Dedifferentiated amniotic fluid mesenchymal stem cell (primary cell): ENCODE measurements around the gene TNFRSF12A.

Source experiments
- DNase-seq: peaks from one replicate; pipeline ENCODE4 v3.0.0-alpha.2; 2016; ENCODE audit errors: extremely low spot score

TNFRSF12A gene

GRCh38 chr16:3026609-3027488, 6.7 kb downstream of the TNFRSF12A start:
- DNase-seq: no peak

DNA sequence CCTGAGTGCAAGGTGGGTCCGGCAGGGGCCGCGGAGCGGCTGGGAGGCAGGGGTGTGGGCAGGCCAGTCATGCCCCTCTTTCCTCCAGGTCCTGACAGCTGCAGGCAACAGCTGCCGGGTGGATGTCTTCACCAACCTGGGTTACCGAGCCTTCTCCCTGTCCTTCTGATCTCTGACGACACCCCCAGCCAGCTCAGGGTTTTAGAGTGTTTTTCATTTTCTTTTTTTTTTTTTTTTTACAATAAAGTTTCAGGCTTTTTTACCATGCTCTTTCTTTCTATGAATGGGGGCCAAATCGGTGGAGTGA, 7.3 kb downstream of the TNFRSF12A start:
- no peak for DNase-seq

- no peak for DNase-seq
Measured at GRCh38 chr16:3027983-3028715, 8.0 kb downstream of the TNFRSF12A start.

DNA sequence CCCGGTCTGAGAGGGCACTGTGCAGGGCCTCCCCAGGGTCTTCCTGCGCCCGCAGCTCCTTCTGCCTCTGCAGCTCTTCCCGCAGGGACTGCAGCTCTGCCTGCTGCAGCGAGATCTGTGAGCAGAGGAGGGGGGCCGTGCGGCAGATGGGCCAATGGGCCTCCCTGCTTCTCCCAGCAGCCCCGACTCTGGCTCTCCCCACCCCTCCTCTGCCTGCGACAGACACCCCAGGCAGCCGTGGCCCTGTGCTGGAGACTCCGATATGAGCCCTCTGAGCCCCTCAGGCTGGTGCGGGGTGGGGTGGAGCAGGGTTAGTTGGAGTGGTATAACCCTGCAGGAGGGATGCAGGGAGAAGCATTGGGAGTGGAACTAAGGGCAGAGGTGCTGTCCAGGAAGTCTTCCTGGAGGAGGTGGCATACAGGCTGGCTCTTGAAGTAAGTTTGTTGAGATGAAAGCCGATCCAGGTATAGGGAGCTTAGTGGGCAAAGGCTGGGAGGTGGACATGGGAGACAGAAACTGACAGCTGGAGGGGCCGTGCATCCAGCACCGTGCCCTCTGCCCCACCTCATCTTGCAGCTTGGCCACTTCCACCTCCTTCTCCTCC, 8.7 kb downstream of the TNFRSF12A start:
- DNase-seq: no peak

- DNase-seq: no peak
Measured at GRCh38 chr16:3029491-3030221, 9.5 kb downstream of the TNFRSF12A start.

DNA sequence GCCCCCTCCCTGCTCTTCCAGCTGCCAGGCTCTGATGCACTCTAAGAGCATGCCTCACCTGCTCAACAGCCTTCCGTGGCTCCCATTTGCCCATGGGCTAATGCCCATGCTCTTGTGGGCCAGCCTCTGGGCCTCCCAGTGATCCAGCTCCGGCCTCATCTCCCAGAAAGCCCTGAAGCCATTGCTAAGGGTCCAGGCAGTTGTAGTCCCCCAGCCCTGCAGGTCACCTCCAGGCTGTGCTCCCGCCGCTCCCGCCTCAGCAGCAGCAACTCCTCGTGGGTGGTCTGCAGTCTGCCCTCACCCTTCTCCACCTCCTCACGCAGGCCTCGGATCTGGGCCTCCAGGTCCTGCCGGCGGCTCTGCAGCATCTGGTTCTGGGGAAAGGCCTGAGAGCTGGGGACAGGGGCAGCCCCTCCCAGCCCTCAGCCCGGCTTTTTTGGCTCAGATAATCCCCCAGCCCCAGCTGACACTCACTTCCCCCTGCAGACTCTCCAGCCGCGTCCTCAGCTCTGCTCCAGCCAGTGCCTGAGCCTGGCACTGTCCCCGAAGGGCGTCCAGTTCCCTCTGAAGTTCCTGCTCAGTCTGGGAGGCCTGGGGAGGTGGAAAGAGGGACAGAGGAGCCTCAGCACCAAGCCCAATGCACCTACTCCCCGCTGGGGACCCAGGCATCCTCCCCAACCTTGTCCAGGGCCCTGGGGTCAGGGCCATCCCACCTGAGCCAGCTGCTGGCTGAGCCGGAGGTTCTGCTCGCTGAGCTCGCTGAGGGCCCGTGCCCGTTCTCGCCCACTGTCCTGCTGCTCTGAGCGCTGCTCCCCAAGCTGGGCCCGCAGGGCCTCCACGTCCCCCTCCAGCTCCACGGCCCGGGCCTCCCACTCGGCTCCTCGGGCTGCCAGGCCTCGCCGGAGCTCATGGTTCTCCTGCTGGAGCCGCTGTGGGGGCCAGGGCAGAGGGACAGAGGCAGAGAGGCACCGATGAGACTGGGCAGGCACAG, 10.3 kb downstream of the TNFRSF12A start:
- no peak for DNase-seq

- no peak for DNase-seq
Measured at GRCh38 chr16:3032624-3033023, 12.5 kb downstream of the TNFRSF12A start.

GRCh38 chr16:3035289-3035971, 15.3 kb downstream of the TNFRSF12A start:
- DNase-seq: no peak

DNA sequence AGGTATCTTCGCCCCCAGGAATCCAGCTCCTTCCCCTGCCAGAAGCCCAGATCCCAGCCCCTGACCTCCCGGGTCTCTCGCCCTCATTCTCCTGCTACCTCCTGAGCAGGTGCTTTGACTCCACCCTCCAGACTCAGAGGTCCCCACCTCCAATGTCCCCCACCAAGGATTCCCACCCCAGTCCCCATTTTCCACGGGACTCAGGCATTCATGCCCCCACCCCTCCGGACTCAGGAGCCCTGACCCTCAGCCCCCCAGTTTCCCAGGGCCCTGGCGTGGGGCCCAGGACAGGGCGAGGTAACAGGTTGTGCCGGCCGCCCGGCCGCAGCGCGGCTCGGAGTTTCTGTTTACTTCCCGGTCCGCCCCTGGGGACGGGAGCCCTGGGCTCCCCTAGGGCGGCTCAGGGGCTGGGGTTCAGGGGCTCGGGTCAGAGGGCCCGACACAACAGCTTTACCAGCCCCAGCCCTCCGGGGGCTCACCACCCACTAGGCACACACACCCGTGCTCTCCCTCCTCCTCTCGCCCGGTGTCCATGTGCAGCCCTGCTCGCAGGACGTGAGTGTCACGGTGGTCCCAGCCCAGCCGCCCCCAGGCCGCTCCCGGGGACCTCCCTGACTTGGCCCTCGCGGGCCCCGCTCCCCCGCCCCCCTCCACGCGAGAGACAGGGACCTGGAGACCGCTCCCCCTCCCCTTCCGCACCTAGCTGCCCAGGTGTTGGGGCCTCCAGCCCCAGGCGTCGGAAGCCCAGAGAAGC, 16.0 kb downstream of the TNFRSF12A start:
- no peak for DNase-seq

- DNase-seq: no peak
Measured at GRCh38 chr16:3036726-3037315, 16.7 kb downstream of the TNFRSF12A start, which contains the start of gene BICDL2. BICDL2 (minus strand) TSS chr16:3036944; CDS start chr16:3035496, 1,448 bp downstream.

DNA sequence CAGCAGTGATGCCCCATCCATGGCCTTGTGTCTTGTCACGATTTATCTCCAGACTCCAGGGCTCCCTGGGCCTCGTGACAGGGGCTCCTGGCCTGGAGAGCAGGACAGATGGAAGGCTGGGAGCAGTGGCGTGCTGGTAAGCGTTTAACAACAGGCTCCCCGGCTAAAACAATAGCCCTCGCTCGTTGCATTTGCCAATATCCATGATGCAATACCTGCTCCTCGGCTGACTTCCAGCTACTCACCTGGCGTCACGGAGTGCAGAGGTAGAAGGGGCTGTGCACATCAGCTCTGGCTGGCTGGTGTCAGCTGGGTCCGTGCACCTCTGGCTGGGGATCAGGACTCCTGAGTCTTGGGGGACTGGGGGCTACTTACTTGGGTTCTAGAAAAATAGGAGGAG, 18.1 kb downstream of the TNFRSF12A start:
- DNase-seq: no peak

DNA sequence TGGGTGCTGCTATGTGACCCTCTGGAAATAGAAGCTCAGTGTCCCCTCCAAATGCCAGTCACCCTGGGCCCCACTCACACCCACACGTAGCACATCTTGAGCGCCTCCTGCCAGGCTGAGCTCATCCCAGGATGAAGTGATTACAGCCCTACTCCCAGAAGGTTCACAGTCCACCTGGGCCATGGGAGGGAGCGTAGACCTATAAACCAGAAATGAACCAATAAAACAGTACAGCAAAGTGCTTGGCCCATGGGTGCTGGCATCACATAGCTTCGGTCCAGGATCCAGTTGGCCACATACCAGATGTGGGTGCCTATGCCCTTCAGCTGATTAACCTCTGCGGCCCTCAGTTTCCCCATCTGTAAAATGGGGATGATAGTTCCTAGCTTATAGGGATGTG, 18.7 kb downstream of the TNFRSF12A start:
- no peak for DNase-seq

DNA sequence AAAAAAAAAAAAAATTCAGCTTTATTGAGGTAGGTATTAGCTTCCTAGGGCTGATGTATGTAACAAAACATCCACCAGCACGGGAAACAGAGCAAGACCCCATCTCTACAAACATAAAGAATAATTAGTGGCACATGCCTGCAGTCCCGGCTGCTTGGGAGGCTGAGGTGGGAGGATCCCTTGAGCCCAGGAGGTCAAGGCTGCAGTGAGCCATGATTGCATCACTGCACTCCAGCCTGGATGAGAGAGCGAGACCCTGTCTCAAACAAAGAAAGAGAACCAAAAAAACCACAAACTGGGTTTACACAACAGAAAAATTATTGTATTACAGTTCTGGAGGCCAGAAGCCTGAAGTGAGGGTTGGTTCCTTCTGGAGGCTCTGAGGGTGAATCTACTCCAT, 22.2 kb downstream of the TNFRSF12A start:
- no peak for DNase-seq

DNA sequence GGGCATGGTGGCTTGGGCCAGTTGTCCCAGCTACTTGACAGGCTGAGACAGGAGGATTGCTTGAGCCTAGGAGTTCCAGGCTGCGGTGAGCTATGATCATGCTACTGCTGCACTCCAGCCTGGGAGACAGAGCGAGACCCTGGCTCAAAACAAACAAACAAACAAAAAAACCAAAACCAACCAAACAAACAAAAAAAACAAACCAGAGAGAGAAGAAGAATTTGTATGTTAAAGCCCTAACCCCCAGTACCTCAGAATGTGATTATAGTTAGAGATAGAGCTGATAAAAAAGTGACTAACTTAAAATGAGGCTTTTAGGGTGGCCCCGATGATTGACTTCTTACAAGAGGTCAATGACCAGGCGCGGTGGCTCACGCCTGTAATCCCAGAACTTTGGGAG, 24.5 kb downstream of the TNFRSF12A start:
- DNase-seq: no peak

- no peak for DNase-seq
Measured at GRCh38 chr16:3045758-3046640, 25.8 kb downstream of the TNFRSF12A start, which contains the start of gene MMP25. MMP25 (plus strand) TSS chr16:3046561; CDS start chr16:3046918, 357 bp downstream.

DNA sequence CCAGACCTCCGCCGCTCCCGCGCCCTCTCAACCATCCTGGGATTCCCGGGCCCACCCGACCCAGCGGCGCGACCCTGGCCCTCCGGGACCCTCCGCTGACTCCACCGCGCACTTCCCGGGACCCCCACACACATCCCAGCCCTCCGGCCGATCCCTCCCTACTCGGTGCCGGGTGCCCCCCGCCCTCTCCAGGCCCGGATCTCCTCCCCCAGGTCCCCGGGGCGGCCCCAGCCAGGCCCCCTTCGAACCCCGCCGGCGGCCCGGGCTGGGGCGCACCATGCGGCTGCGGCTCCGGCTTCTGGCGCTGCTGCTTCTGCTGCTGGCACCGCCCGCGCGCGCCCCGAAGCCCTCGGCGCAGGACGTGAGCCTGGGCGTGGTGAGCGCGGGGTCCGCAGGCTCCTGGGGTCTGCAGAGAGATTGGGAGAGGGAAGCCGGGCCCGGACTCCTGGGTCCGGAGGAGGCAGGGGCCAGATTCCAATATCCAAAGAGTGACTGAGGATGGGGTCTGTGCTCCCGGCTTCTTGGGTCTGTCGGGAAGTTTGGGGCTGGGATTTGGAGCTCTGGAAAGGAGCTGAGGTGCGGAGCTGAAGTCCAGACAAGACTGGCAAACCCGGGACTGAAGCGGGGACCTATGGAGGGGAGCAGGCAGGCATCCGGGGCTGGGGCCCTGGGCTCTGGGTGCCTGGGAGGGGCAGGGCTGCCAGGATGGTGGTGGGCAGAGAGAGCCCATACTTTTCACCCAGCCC, 26.6 kb downstream of the TNFRSF12A start:
- DNase-seq: no peak

DNA sequence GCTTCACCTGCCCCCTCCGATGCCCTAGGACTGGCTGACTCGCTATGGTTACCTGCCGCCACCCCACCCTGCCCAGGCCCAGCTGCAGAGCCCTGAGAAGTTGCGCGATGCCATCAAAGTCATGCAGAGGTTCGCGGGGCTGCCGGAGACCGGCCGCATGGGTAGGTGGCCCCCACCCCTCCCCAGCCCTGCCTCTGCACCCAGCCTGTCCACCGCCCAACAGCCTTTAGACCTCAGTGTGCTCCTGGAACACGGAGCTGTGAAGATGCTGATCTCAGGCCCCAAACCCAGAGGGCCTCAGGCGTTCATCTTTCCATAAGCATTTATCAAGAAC, 27.2 kb downstream of the TNFRSF12A start:
- DNase-seq: no peak
